BLaER1 (cell line): ENCODE results near the gene ST6GALNAC2.
A peak's percentile ranks its signal among the peaks of the same experiment; 100 is the strongest.

Experiments
- H3K27ac ChIP-seq: shearing (Covaris generic); formaldehyde crosslinking; 2 replicates; pipeline ENCODE4 v1.8.1; 2022
- H3K27me3 ChIP-seq: shearing (Covaris generic); formaldehyde crosslinking; 2 replicates; pipeline ENCODE4 v1.8.1; 2022
- H3K36me3 ChIP-seq: shearing (Covaris generic); formaldehyde crosslinking; 2 replicates; pipeline ENCODE4 v1.8.1; 2022
- H3K4me1 ChIP-seq: shearing (Covaris generic); formaldehyde crosslinking; 2 replicates; pipeline ENCODE4 v1.8.1; 2022
- H3K4me2 ChIP-seq: shearing (Covaris generic); formaldehyde crosslinking; 2 replicates; pipeline ENCODE4 v1.8.1; 2022
- H3K4me3 ChIP-seq: shearing (Covaris generic); formaldehyde crosslinking; 2 replicates; pipeline ENCODE4 v1.8.1; 2022
- H3K9ac ChIP-seq: shearing (Covaris generic); formaldehyde crosslinking; 2 replicates; pipeline ENCODE4 v1.8.1; 2022
- H3K9me3 ChIP-seq: shearing (Covaris generic); formaldehyde crosslinking; 2 replicates; pipeline ENCODE4 v1.8.1; 2022
- H4K20me1 ChIP-seq: shearing (Covaris generic); formaldehyde crosslinking; 2 replicates; pipeline ENCODE4 v1.8.1; 2022
- Cebpa-rat ChIP-seq: shearing (Covaris generic); IDR thresholded peaks from 2 replicates; pipeline ENCODE4 v1.8.1; 2022

The ST6GALNAC2 gene

DNA sequence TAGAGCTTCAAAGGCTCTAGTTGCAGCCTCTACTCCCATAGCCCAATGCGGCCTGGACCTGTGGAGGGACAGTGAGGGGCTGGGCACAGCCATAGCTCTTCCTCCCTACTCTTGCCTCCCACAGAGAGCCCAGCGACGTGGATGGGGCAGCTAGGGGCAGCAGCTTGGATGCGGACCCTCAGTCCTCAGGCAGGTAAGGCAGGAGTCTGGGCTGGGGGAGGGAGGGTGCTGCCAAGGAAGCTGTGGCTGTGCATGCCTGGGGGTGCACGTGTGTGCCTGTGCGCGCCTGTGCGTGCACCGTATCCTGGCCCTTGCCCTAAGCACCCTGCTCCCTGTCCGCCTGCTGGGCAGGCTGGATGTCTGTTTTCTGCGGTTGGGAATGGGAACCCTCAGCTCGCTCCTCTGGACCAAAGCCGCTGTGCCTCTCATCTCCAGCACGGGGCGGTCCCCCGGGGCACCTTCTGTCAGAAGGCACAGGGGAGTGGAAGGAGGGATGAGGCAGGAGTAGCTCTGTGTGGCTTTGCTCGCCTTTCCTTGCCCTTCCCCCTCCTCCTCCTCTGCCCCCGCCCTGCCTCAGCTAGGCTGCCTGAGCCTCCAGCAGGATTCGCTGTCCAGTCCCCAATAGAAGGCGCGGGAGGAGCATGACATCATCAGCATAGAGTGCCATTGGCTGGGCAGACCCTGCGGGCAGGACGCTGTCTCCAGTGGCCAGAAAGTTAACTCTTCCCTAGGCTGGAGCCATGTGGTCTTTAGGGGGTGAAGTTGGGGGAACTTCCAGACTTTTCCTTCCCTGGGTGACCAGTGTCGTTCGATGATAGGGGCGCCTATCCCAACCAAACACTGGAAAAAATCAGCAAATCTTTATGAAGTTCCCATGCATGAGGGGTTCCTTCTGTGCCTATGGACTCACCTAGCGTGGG lies 45.0 kb downstream of the ST6GALNAC2 start:
- H4K20me1 ChIP-seq, result no peaks in the 10 kb centered on the region
- peak overlapping the region; percentile 91 for H3K4me2 ChIP-seq
- no peak for TF ChIP-seq Cebpa-rat
- no peak overlapping the region for H3K27ac ChIP-seq
- peak overlapping the region; percentile 37; the same call in 1 of the 2 replicates for H3K4me3 ChIP-seq
- peaks cover 81% of the 10 kb centered on the region for H3K27me3 ChIP-seq
- H3K36me3 ChIP-seq, result no peaks in the 10 kb centered on the region
- H3K9me3 ChIP-seq, result no peaks in the 10 kb centered on the region
- peaks cover 97% of the 10 kb centered on the region for H3K4me1 ChIP-seq
- H3K9ac ChIP-seq, result peak overlapping the region; percentile 32; the same call in 1 of the 2 replicates

DNA sequence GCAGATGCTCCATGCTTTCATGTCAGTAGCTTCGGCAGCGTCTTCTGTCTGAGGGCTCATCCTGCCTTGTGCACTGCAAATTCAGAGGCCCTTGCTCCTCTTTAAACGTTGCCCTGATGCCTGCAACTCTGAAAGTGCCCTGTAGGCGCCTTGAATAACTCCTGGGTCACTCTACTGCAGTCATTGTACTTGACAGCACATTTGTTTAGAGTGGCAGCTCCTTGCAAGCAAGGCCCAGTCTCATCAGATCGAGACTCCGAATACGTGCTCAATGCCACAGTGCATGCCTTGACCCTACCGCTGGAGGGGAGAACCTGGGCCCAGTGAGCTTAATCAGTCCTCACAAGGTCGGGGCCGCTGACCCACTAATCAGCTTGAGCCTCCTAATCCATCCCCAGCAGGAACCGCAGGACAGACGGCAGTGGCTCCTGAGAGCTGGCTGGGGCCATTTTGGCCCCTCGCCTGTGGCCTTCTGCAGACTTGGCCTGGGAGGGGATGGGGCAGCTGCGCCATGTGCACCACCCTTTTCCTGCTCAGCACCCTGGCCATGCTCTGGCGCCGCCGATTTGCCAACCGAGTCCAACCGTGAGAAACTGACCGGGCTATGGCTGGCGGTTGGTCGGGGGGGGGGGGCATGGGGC lies 45.9 kb downstream of the ST6GALNAC2 start, which contains the start of gene PRCD:
PRCD (plus strand) TSS at position 414 of the 641 bp plus-strand sequence; CDS start at position 512, 98 bp downstream.
- no peaks in the 10 kb centered on the region for H3K36me3 ChIP-seq
- peaks cover 74% of the 10 kb centered on the region for H3K27me3 ChIP-seq
- no peak for TF ChIP-seq Cebpa-rat
- peaks cover 97% of the 10 kb centered on the region for H3K4me1 ChIP-seq
- no peak within 1 kb of the TSS for H3K27ac ChIP-seq
- no peaks in the 10 kb centered on the region for H3K9me3 ChIP-seq
- peak within 1 kb of the TSS; percentile 32; the same call in 1 of the 2 replicates for H3K9ac ChIP-seq
- H4K20me1 ChIP-seq, result no peaks in the 10 kb centered on the region
- peak within 1 kb of the TSS; percentile 98 for H3K4me2 ChIP-seq
- peak within 1 kb of the TSS; percentile 70 for H3K4me3 ChIP-seq

DNA sequence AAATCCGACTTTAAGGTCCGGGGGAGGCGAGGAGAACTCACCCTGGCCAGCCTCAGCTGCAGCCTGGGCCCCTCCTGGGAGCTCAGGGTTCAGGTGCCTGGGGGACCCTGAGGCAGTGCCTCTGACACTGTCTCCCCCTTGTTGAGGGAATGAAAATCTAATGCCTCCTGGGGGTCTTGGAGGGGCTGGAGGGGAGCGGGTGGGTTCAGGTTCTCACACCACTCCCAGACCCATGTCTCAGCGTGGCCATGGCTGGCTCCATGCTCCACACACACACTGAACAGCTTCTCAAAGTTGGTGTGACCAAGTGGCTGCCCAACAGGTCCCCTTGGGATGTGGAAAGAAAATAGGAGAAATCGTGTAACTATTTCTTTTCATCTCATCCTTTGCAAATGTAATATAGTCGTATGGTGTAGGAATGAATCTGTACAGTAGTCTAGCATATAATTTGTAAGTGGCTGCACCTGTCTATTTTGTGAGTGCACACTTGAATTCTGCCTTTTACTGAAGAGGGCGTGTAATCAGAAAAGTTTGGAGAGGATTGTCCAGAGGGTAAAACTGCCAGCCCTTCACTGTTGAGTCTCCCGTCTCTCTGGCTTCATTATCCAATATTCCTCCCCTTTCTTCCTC lies 46.6 kb downstream of the ST6GALNAC2 start:
- Histone ChIP-seq H3K4me2 (peak overlapping the region; percentile 98), H3K4me3 (peak overlapping the region; percentile 70)

DNA sequence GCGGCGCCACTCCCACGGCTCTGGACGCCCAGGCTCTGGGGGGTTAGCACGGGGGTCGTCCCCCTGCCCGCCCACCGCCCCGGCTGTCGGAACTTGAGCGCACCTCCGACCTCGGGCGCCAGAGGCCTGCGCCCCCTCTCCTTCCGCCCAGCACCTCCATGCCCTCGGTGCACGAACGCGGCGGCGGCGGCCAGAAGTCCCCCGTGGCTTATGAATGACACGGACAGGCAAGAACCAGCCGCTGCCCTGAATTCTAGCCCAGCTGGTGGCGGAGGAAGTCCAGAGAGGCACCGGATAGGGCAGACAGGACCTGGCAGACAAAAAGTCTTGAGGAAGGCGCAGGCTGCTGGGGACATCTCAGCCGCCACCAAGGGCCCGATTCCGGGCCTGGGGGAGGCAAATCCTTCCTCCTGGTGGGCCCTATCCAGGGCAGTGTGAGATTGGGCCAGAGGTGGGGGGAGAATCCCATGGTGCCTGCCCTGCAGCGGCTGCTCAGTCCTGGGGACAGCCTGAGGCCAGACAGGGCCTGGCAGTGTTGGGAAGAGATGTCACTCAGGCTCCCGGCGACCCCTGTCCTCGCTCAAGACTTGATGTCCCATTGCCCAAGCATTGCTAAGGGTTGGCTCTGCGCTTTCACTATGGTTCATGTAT lies 47.3 kb downstream of the ST6GALNAC2 start:
- no peaks in the 10 kb centered on the region for H3K36me3 ChIP-seq
- H3K27ac ChIP-seq, result peak overlapping the region; percentile 83
- H3K9me3 ChIP-seq, result no peaks in the 10 kb centered on the region
- H3K27me3 ChIP-seq, result peaks cover 60% of the 10 kb centered on the region
- peak overlapping the region; percentile 98 for H3K4me2 ChIP-seq
- no peak for TF ChIP-seq Cebpa-rat
- no peaks in the 10 kb centered on the region for H4K20me1 ChIP-seq
- H3K9ac ChIP-seq, result peak overlapping the region; percentile 81
- H3K4me3 ChIP-seq, result peak overlapping the region; percentile 70
- H3K4me1 ChIP-seq, result peaks cover 90% of the 10 kb centered on the region

More for the DNA sequence above, 46.6 kb downstream of the ST6GALNAC2 start:
- H4K20me1 ChIP-seq, result no peaks in the 10 kb centered on the region
- H3K27ac ChIP-seq, result no peak overlapping the region
- no peak for TF ChIP-seq Cebpa-rat
- H3K9ac ChIP-seq, result no peak overlapping the region
- peaks cover 97% of the 10 kb centered on the region for H3K4me1 ChIP-seq
- peaks cover 67% of the 10 kb centered on the region for H3K27me3 ChIP-seq
- no peaks in the 10 kb centered on the region for H3K9me3 ChIP-seq
- H3K36me3 ChIP-seq, result no peaks in the 10 kb centered on the region

DNA sequence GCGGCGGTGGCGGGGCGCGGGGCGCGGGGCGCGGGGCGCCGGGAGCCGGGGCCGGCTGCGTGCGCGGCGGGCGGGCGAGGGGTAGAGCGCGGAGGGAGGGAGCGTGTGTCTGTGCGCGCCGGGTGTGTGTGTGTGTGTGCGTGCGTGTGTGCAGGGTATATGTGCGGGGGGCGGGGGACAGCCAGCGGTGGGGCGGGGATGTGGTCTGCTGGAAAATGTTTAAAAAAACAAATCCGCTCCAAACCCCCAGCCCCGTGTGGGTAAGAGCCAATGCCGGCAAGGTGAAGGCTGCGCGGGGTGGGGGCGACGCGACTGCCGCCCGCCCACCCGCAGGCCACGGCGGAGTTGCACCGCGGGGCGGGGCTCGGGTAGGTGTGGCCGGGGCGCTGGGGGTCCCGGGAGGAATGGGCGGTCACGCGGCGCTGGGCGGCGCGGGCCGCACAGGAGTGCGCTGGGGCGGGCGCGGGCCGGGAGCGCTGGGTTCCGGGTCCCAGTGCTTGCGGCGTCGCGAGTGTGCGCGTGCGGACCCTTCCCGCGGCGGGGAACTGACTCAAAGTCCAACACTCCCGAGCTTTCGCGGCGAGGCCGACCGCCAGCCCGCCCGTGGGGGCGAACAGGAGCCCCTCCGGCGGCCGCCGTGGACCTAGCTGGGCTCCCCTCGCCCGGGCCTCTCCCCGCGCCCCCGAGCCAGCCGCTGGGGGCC lies 47.9 kb downstream of the ST6GALNAC2 start, which contains the start of gene CYGB:
CYGB (minus strand) TSS at position 132 of the 703 bp plus-strand sequence. CDS start 167 bp downstream, outside the sequence.
- no peaks in the 10 kb centered on the region for H4K20me1 ChIP-seq
- H3K36me3 ChIP-seq, result no peaks in the 10 kb centered on the region
- peaks cover 83% of the 10 kb centered on the region for H3K4me1 ChIP-seq
- peak within 1 kb of the TSS; percentile 81 for H3K9ac ChIP-seq
- no peaks in the 10 kb centered on the region for H3K9me3 ChIP-seq
- H3K4me3 ChIP-seq, result peak within 1 kb of the TSS; percentile 70
- H3K27ac ChIP-seq, result peak within 1 kb of the TSS; percentile 83
- H3K4me2 ChIP-seq, result peak within 1 kb of the TSS; percentile 98
- peaks cover 53% of the 10 kb centered on the region for H3K27me3 ChIP-seq
- no peak for TF ChIP-seq Cebpa-rat

DNA sequence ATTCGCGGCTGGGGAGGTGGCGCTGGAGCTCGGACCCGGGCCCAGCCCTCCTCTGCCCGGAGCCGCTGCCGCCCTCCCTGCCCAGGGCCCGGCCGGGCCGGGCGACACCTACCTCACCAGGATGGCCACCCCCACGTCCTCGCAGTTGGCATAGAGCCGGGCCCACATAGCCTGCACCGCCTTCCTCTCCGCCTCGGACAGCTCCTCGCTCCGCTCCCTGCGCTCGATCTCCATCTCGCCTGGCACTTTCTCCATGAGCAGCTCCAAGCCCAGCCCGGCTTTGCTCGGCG lies 48.4 kb downstream of the ST6GALNAC2 start:
- H4K20me1 ChIP-seq, result no peaks in the 10 kb centered on the region
- peaks cover 78% of the 10 kb centered on the region for H3K4me1 ChIP-seq
- H3K9me3 ChIP-seq, result no peaks in the 10 kb centered on the region
- H3K4me3 ChIP-seq, result peak overlapping the region; percentile 70; the same call in 1 of the 2 replicates
- TF ChIP-seq Cebpa-rat, result no peak
- H3K36me3 ChIP-seq, result no peaks in the 10 kb centered on the region
- H3K4me2 ChIP-seq, result peak overlapping the region; percentile 98
- no peak overlapping the region for H3K9ac ChIP-seq
- H3K27ac ChIP-seq, result no peak overlapping the region
- H3K27me3 ChIP-seq, result peaks cover 48% of the 10 kb centered on the region

DNA sequence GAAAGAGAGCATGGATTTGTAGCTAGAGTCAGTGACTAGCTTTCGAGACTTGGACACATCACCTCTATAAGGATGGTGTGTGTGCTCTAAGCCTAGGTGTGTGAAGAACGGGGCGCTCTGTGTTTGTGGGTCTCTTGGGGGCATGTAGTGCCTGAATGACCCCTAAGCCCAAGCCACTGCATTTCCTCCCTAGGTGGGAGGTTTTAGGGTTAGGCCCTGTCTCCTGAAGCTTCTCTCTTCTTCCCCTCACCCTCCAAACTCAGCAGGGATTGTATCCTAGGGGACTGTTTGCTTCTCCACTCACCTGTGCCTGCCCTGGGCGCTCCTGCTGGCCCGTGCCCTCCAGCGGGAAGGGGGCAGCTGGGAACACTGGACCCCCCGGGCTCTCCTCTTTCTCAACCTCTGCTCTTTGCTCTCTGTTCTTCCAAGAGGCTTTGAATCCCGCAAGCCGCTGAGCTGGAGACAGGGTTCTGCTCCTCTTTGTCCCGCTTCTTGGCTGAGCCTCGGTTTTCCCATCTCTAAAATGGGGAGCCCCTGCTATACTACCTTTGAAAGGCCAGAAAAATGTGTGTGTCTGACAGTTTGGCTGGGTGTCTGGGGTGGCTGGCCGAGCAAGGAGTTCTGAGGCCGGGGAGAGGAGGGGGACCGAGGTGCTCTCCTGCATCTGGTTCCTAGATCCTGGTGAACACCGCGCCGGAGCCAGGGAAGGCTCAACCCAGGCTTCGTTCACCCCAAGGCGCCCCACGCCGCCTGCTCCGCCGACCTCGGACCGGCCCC lies 49.0 kb downstream of the ST6GALNAC2 start:
- Histone ChIP-seq H3K4me2 (peak overlapping the region; percentile 98), H3K27me3 (peaks cover 45% of the 10 kb centered on the region), H3K4me3 (peak overlapping the region; percentile 70; the same call in 1 of the 2 replicates), H3K36me3 (no peaks in the 10 kb centered on the region), H4K20me1 (no peaks in the 10 kb centered on the region), H3K27ac (no peak overlapping the region), H3K4me1 (peaks cover 75% of the 10 kb centered on the region), H3K9ac (no peak overlapping the region), H3K9me3 (no peaks in the 10 kb centered on the region)
- TF ChIP-seq Cebpa-rat, result no peak

DNA sequence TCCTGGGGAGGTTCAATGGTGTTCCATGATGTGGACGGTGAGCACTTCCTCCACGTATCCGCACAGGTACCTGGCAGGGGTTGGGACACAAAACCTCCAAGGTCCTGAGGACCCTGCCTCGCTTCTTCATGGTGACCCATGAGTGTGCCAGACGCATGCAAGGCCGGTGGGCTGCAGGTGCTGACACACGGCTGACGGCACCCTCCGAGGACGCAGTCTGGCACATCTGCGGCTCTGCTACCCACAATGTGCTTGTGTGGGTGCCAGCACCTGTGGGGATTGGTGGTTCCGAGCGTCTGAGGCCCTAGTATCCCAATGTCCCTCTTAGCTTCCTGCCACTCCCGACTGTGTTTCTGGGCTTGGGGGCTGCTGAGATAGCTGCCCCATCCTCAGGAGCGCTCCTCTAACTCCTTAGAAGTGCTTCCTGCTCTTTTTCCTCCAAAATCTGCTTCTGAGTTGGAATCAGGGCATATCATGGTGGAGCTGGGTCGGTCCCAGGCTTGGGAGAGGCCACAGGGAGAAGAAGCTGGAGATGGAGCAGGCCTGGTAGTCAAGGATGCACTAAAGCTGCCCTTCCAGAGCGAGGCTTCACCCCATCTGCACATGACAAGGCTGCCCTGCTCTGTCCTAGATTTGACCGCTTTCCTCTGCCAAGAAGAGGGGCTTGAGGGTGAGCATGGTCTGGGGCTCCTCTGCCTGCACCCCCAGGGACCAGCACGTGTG lies 49.7 kb downstream of the ST6GALNAC2 start:
- H3K4me2 ChIP-seq, result peak overlapping the region; percentile 98
- H3K4me1 ChIP-seq, result peaks cover 75% of the 10 kb centered on the region
- H3K27ac ChIP-seq, result peak overlapping the region; percentile 69
- no peak overlapping the region for H3K4me3 ChIP-seq
- no peak for TF ChIP-seq Cebpa-rat
- no peaks in the 10 kb centered on the region for H3K9me3 ChIP-seq
- no peaks in the 10 kb centered on the region for H3K36me3 ChIP-seq
- H3K27me3 ChIP-seq, result peaks cover 45% of the 10 kb centered on the region
- H3K9ac ChIP-seq, result peak overlapping the region; percentile 65; the same call in 1 of the 2 replicates
- no peaks in the 10 kb centered on the region for H4K20me1 ChIP-seq
